HEK293T (cell line): ENCODE results near the gene CD200R1L.

ENCODE experiments used
- CTCF ChIA-PET: fragments of 350-600 bp; formaldehyde crosslinking; extraction: SDS; loops from one replicate; lab custom pipeline; 2021; ENCODE audit warnings: antibody characterized with exemption, inconsistent platforms; lab: Yijun Ruan, JAX
- POLR2A ChIA-PET: fragments of 350-600 bp; formaldehyde crosslinking; extraction: SDS; loops from one replicate; lab custom pipeline; 2020; ENCODE audit warnings: antibody characterized with exemption, inconsistent platforms; lab: Yijun Ruan, JAX
- DNase-seq: peaks from one replicate; pipeline ENCODE4 v3.0.0; 2012; ENCODE audit warnings: mixed read lengths; ENCODE audit errors: extremely low spot score
- ARNT ChIP-seq: fragments of 450-650 bp; IDR thresholded peaks from 2 replicates; pipeline ENCODE4 v1.6.1; 2017; ENCODE audit warnings: mild to moderate bottlenecking
- BHLHE40 ChIP-seq: fragments of 450-650 bp; IDR thresholded peaks from 2 replicates; pipeline ENCODE4 v1.6.1; 2016; ENCODE audit warnings: mild to moderate bottlenecking, moderate library complexity, borderline replicate concordance
- CTBP1 ChIP-seq: fragments of 450-650 bp; IDR thresholded peaks from 2 replicates; pipeline ENCODE4 v1.6.1; 2016; ENCODE audit warnings: borderline replicate concordance
- ELF4 ChIP-seq: fragments of 450-650 bp; IDR thresholded peaks from 2 replicates; pipeline ENCODE4 v1.6.1; 2017; ENCODE audit warnings: antibody characterized with exemption
- FOXA1 ChIP-seq: fragments of 450-650 bp; IDR thresholded peaks from 2 replicates; pipeline ENCODE4 v1.6.1; 2016; ENCODE audit warnings: mild to moderate bottlenecking
- FOXK2 ChIP-seq: fragments of 450-650 bp; IDR thresholded peaks from 2 replicates; pipeline ENCODE4 v1.6.1; 2016; ENCODE audit warnings: mild to moderate bottlenecking
- FOXM1 ChIP-seq: fragments of 450-650 bp; IDR thresholded peaks from 2 replicates; pipeline ENCODE4 v1.6.1; 2017; ENCODE audit warnings: mild to moderate bottlenecking, borderline replicate concordance
- HDGF ChIP-seq: fragments of 450-650 bp; IDR thresholded peaks from 2 replicates; pipeline ENCODE4 v1.6.1; 2017; ENCODE audit warnings: antibody characterized with exemption, borderline replicate concordance
- L3MBTL2 ChIP-seq: fragments of 450-650 bp; conservative IDR thresholded peaks from 2 replicates; pipeline ENCODE4 v1.6.1; 2016; ENCODE audit warnings: mild to moderate bottlenecking
- LEF1 ChIP-seq: fragments of 450-650 bp; IDR thresholded peaks from 2 replicates; pipeline ENCODE4 v1.6.1; 2017; ENCODE audit warnings: mild to moderate bottlenecking, borderline replicate concordance
- NFRKB ChIP-seq: fragments of 450-650 bp; IDR thresholded peaks from 2 replicates; pipeline ENCODE4 v1.6.1; 2016; ENCODE audit warnings: mild to moderate bottlenecking, moderate library complexity
- SP1 ChIP-seq: fragments of 450-650 bp; IDR thresholded peaks from 2 replicates; pipeline ENCODE4 v1.6.1; 2017
- SUZ12 ChIP-seq: fragments of 450-650 bp; IDR thresholded peaks from 2 replicates; pipeline ENCODE4 v1.6.1; 2016; ENCODE audit warnings: mild to moderate bottlenecking
- TARDBP ChIP-seq: fragments of 450-650 bp; IDR thresholded peaks from 2 replicates; pipeline ENCODE4 v1.6.1; 2016
- ZNF384 ChIP-seq: fragments of 450-650 bp; IDR thresholded peaks from 2 replicates; pipeline ENCODE4 v1.6.1; 2016
- TF ChIP-seq, protein P1 (sequence below): fragments of 450-650 bp; IDR thresholded peaks from 2 replicates; pipeline ENCODE4 v1.6.1; 2016

Gene CD200R1L

DNA sequence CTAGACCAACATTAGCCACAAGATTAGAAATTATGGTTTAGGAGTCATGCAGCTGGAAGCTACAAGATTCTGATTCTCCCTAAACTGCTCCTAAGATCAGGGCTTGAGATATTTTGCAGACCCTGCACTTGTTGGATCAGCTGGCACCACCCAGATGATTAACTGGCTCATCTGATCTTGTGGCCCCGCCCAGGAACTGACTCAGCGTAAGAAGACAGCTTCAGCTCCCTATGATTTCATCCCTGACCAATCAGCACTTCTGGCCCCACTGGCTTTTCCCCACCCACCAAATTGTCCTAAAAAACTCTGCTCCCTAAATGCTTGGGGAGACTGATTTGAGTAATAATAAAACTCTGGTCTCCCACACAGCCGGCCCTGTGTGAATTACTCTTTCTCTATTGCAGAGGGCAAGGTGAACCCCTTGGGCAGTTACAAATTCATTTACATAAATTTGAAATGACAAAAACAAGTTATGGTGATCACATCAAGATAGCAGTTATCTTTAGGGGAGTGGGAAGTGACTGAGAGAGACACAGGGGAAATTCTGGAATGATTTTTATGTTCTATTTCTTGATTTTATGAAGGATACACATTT, 76.5 kb downstream of the CD200R1L start:
- ChIA-PET CTCF (interaction anchor here (0.8 kb wide), 1 partner anchor 36 kb away, joined by 3 read pairs; no protein-coding TSS in a partner anchor), POLR2A (no interaction called here)
- DNase-seq, result no peak
- TF ChIP-seq NFRKB (no peak), ARNT (no peak), ZNF384 (no peak), LEF1 (no peak), CTBP1 (no peak), FOXK2 (no peak), TARDBP (no peak), L3MBTL2 (no peak), FOXA1 (no peak), HDGF (no peak), SUZ12 (no peak), FOXM1 (no peak), SP1 (no peak), ELF4 (no peak)
- TF ChIP-seq, protein P1, sequence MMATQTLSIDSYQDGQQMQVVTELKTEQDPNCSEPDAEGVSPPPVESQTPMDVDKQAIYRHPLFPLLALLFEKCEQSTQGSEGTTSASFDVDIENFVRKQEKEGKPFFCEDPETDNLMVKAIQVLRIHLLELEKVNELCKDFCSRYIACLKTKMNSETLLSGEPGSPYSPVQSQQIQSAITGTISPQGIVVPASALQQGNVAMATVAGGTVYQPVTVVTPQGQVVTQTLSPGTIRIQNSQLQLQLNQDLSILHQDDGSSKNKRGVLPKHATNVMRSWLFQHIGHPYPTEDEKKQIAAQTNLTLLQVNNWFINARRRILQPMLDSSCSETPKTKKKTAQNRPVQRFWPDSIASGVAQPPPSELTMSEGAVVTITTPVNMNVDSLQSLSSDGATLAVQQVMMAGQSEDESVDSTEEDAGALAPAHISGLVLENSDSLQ, result no peak

DNA sequence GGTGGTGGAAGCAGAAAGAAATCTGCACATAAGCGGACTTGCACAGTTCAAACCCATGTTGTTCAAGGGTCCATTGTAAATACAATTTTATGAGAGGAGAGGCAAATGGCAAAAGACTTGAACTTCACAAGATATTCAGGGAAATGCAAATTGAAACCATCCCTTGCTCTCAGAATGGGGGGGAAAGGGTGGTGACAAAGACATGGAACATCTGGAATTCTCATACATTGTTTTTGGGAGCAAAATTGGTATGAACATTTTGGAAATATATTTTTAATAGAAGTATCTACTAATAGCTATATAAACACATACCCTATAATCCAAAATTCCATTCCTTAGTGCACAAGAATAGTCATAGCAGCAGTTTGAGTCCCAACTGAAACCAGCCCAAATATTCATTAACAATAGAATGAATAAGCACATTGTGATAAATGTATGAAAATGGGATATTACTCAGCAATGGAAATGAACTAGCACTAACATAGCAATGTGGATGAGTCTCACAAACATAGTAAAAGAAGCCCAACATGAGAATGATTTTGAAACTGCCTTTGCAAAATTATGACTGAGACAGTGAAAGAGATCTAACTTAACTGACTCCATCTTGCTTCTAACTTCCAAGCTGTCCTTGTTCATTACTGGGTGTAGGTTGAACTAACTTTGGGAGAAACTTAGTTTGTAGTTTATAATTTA, 77.2 kb downstream of the CD200R1L start:
- POLR2A ChIA-PET, result no interaction called here
- CTCF ChIA-PET, result interaction anchor here (0.8 kb wide), 1 partner anchor 35 kb away, joined by 3 read pairs; no protein-coding TSS in a partner anchor
- TF ChIP-seq LEF1, result no peak

DNA sequence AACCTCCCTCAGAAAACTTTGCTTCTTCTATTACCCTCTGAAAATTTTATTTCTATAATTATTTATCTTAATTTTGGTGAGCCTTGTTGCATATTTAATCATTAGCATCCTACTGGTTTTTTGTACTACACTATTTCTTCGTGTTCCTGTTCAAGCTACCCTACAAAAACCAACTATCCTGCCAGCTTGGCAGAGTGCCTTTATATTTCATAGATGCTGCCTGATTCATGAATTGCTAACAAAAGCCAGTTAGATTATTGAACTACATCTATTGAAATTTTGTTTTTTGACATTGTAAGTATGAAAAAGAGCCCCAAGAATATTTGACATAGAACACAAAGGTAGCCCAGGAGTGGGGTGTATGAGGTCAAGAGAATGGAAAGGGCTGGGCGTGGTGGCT, 78.9 kb downstream of the CD200R1L start:
- ChIA-PET CTCF (no interaction called here), POLR2A (no interaction called here)
- no peak for DNase-seq
- TF ChIP-seq HDGF (no peak), FOXA1 (no peak), ELF4 (no peak), ZNF384 (no peak), L3MBTL2 (no peak)
- TF ChIP-seq, protein P1, result no peak

More for the DNA sequence above, 77.2 kb downstream of the CD200R1L start:
- DNase-seq, result no peak

DNA sequence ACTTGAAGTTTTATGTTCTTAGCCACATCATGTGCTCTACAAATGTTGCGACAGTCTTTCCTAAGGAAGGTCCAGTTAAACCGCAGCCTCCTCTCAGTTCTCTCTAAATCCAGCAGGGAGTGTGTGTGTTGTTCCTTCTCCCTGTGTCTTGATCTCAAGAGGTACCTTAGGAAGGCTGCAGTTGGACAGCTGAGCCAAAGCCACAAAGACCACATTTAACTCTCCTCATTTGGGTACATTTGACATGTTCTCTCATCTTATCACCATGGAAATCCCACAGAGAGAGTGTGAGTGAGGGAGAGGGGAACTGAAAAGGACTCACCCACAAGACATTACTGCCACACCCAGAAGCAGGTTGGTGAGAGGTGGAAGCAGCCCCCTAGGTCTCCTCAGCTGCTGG, 79.5 kb downstream of the CD200R1L start:
- no peak for TF ChIP-seq ZNF384
- TF ChIP-seq ELF4, result no peak
- TF ChIP-seq NFRKB, result no peak
- TF ChIP-seq SP1, result no peak
- TF ChIP-seq L3MBTL2, result no peak
- no peak for TF ChIP-seq FOXK2
- TF ChIP-seq HDGF, result no peak
- no peak for TF ChIP-seq CTBP1
- TF ChIP-seq SUZ12, result no peak
- TF ChIP-seq BHLHE40, result no peak
- TF ChIP-seq, protein P1, result no peak
- TF ChIP-seq FOXA1, result no peak
- TF ChIP-seq TARDBP, result no peak
- no peak for TF ChIP-seq FOXM1
- ChIA-PET POLR2A (no interaction called here), CTCF (no interaction called here)
- DNase-seq, result no peak
